Stimulated activated CD4-positive, alpha-beta T cell treated with anti-CD3 and anti-CD28 coated beads, Interleukin-4, amount 100 ng/mL, for 24 hours (primary cell): ENCODE results near the gene KAT2B.
"Not testable (repeated sequence)": the region's sequence is repeated elsewhere in the genome, so short reads cannot be mapped to it uniquely, and the experiment has no call there.

ENCODE experiments used
- DNase-seq: peaks from one replicate; pipeline ENCODE4 v3.0.0-alpha.2; 2020

The KAT2B gene

GRCh38 chr3:20042331-20042730 lies 2.1 kb downstream of the KAT2B start:
- no peak for DNase-seq

GRCh38 chr3:20043396-20043795 lies 3.1 kb downstream of the KAT2B start:
- peak; percentile 54 for DNase-seq

GRCh38 chr3:20043825-20044224 lies 3.6 kb downstream of the KAT2B start:
- DNase-seq = no peak

- not testable (repeated sequence) for DNase-seq
Measured at GRCh38 chr3:20045141-20045540, 4.9 kb downstream of the KAT2B start.

GRCh38 chr3:20046556-20046955 lies 6.3 kb downstream of the KAT2B start:
- DNase-seq = no peak

GRCh38 chr3:20047341-20047779 lies 7.1 kb downstream of the KAT2B start:
- DNase-seq = no peak

GRCh38 chr3:20047976-20048883 lies 8.0 kb downstream of the KAT2B start:
- no peak for DNase-seq

- DNase-seq = no peak
Measured at GRCh38 chr3:20051123-20051806, 11.0 kb downstream of the KAT2B start.

GRCh38 chr3:20052851-20053250 lies 12.6 kb downstream of the KAT2B start:
- DNase-seq = no peak

GRCh38 chr3:20054549-20054987 lies 14.3 kb downstream of the KAT2B start:
- DNase-seq = peak; percentile 83

GRCh38 chr3:20055020-20055775 lies 15.0 kb downstream of the KAT2B start:
- peak; percentile 53 for DNase-seq

- no peak for DNase-seq
Measured at GRCh38 chr3:20055842-20056241, 15.6 kb downstream of the KAT2B start.

- DNase-seq = peak; percentile 58
Measured at GRCh38 chr3:20056725-20057611, 16.7 kb downstream of the KAT2B start.

- no peak for DNase-seq
Measured at GRCh38 chr3:20057612-20058180, 17.4 kb downstream of the KAT2B start.

GRCh38 chr3:20059929-20060328 lies 19.7 kb downstream of the KAT2B start:
- DNase-seq = no peak

GRCh38 chr3:20060974-20061685 lies 20.9 kb downstream of the KAT2B start:
- DNase-seq = peak; percentile 39

GRCh38 chr3:20062996-20063395 lies 22.8 kb downstream of the KAT2B start:
- no peak for DNase-seq

GRCh38 chr3:20064387-20064786 lies 24.1 kb downstream of the KAT2B start:
- no peak for DNase-seq

GRCh38 chr3:20064796-20065564 lies 24.7 kb downstream of the KAT2B start:
- no peak for DNase-seq

- DNase-seq = no peak
Measured at GRCh38 chr3:20066079-20066478, 25.8 kb downstream of the KAT2B start.
